HG02973 (cell line): ENCODE measurements around the gene AFAP1L2.
"Not testable (repeated sequence)": the region's sequence is repeated elsewhere in the genome, so short reads cannot be mapped to it uniquely, and the experiment has no call there.

Experiments
- ATAC-seq: cut with Tn5 transposase; IDR thresholded peaks from one replicate; pipeline ENCODE4 v1.9.1; 2021; ENCODE audit warnings: moderate library complexity; ENCODE audit not compliant: unreplicated experiment

AFAP1L2 gene

GRCh38 chr10:114342976-114343375 lies 61.3 kb downstream of the AFAP1L2 start:
- no peak for ATAC-seq

GRCh38 chr10:114340816-114341215 lies 63.5 kb downstream of the AFAP1L2 start:
- no peak for ATAC-seq

GRCh38 chr10:114337510-114338462 lies 66.5 kb downstream of the AFAP1L2 start:
- ATAC-seq, result no peak

- ATAC-seq, result no peak
Measured at GRCh38 chr10:114336823-114337509, 67.3 kb downstream of the AFAP1L2 start.

- no peak for ATAC-seq
Measured at GRCh38 chr10:114335614-114336013, 68.7 kb downstream of the AFAP1L2 start.

- ATAC-seq, result no peak
Measured at GRCh38 chr10:114334301-114334700, 70.0 kb downstream of the AFAP1L2 start.

GRCh38 chr10:114333441-114333840 lies 70.9 kb downstream of the AFAP1L2 start:
- not testable (repeated sequence) for ATAC-seq

- ATAC-seq, result no peak
Measured at GRCh38 chr10:114332301-114333192, 71.8 kb downstream of the AFAP1L2 start.

- ATAC-seq, result no peak
Measured at GRCh38 chr10:114329634-114330365, 74.5 kb downstream of the AFAP1L2 start.

- ATAC-seq, result no peak
Measured at GRCh38 chr10:114328874-114329273, 75.4 kb downstream of the AFAP1L2 start.

GRCh38 chr10:114328441-114328812 lies 75.9 kb downstream of the AFAP1L2 start:
- no peak for ATAC-seq

- ATAC-seq, result no peak
Measured at GRCh38 chr10:114327537-114328440, 76.5 kb downstream of the AFAP1L2 start.

GRCh38 chr10:114326795-114327194 lies 77.5 kb downstream of the AFAP1L2 start:
- no peak for ATAC-seq

GRCh38 chr10:114323023-114323422 lies 81.3 kb downstream of the AFAP1L2 start:
- ATAC-seq, result no peak

GRCh38 chr10:114322344-114322743 lies 82.0 kb downstream of the AFAP1L2 start:
- no peak for ATAC-seq

- no peak for ATAC-seq
Measured at GRCh38 chr10:114320249-114321116, 83.8 kb downstream of the AFAP1L2 start.

GRCh38 chr10:114319406-114320248 lies 84.7 kb downstream of the AFAP1L2 start:
- ATAC-seq, result no peak
